ENCODE results near the gene CARMIL1. TPM values are rescaled to one million over a fixed set of nuclear protein-coding genes. Genes with fewer than 3 reads are reported as not detected.

CARMIL1 gene
- total RNA-seq, 2 donors from 2014 or later: 28.7 to 31.6 TPM

DNA sequence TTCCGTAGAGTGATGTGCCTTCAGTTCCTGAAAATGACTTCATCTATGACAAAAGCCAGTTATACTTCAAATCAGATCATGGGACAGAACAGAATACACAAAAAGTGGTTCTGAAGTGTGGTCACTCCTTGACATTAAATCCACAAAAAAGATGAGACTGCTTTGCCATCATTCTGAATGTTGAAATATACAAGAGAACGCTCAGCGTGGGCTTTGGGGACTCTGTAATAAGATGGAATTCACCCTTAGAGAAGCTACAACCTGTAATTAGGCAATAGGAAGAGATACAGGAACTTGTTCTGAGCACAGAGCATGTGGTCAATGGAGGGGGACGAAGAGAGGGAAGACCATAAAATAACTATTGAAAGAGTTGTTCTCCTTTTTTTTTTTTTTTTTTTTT is 184.3 kb downstream of the CARMIL1 start:
- peaks cover 4% of the 10 kb centered on the region for H3K36me3 Mint-ChIP-seq (ENCODE audit: low read depth)
- WGBS, 2 experiments (ENCODE audit: insufficient coverage in 1 of 2, insufficient read length in 1 of 2): 96 to 100% methylated on average over 2 to 4 of the region's 4 CpGs
- DNase-seq: no peak
- Histone ChIP-seq H3K27me3 (ENCODE audit: control insufficient read depth, insufficient read depth, low read length, poor library complexity, severe bottlenecking) (no peaks in the 10 kb centered on the region), H3K36me3 (ENCODE audit: control insufficient read depth, insufficient read depth, low read length) (no peaks in the 10 kb centered on the region), H3K9ac (ENCODE audit: extremely low read depth, low read length, poor library complexity, severe bottlenecking) (no peak overlapping the region), H3K4me1 (ENCODE audit: control insufficient read depth, insufficient read depth, low read length) (peaks cover 3% of the 10 kb centered on the region), H3K4me3 (ENCODE audit: low read length) (no peak overlapping the region), H3K9me3 (ENCODE audit: control insufficient read depth, low read length) (no peaks in the 10 kb centered on the region), H3K27ac (ENCODE audit: low read depth, low read length) (no peak overlapping the region)
- TF ChIP-seq, protein P1, sequence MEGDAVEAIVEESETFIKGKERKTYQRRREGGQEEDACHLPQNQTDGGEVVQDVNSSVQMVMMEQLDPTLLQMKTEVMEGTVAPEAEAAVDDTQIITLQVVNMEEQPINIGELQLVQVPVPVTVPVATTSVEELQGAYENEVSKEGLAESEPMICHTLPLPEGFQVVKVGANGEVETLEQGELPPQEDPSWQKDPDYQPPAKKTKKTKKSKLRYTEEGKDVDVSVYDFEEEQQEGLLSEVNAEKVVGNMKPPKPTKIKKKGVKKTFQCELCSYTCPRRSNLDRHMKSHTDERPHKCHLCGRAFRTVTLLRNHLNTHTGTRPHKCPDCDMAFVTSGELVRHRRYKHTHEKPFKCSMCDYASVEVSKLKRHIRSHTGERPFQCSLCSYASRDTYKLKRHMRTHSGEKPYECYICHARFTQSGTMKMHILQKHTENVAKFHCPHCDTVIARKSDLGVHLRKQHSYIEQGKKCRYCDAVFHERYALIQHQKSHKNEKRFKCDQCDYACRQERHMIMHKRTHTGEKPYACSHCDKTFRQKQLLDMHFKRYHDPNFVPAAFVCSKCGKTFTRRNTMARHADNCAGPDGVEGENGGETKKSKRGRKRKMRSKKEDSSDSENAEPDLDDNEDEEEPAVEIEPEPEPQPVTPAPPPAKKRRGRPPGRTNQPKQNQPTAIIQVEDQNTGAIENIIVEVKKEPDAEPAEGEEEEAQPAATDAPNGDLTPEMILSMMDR (conservative IDR thresholded peaks at IDR 0.05): no peak
- H3K9me3 Mint-ChIP-seq: no peaks in the 10 kb centered on the region
- H3K4me1 Mint-ChIP-seq: peaks cover 26% of the 10 kb centered on the region
- H3K4me3 Mint-ChIP-seq: no peak overlapping the region
- no peak overlapping the region for H3K27ac Mint-ChIP-seq
- no peaks in the 10 kb centered on the region for H3K27me3 Mint-ChIP-seq (ENCODE audit: insufficient read depth)

DNA sequence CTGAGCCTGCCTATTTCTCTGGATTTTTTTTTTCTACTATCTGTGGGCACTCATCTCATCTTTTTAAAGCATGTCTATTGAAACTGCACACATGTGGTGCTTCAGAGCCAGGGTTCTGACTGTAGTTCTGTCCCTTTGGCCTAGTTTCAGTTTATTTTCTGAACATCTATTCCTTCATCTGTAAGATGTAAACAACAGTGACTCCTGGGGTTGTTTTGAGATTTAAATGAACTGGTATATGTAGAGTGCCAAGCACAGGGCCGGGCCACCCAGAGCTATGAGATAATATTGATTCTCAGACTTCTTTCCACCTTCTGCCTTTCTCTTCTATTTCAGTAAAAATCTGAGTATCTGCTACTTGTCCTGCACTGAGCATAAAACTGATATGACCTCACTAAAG is 185.1 kb downstream of the CARMIL1 start:
- peaks cover 26% of the 10 kb centered on the region for H3K4me1 Mint-ChIP-seq
- TF ChIP-seq, protein P1 (conservative IDR thresholded peaks at IDR 0.05): no peak
- Histone ChIP-seq H3K36me3 (ENCODE audit: control insufficient read depth, insufficient read depth, low read length) (no peaks in the 10 kb centered on the region), H3K4me1 (ENCODE audit: control insufficient read depth, insufficient read depth, low read length) (peaks cover 3% of the 10 kb centered on the region), H3K4me3 (ENCODE audit: low read length) (no peak overlapping the region), H3K9ac (ENCODE audit: extremely low read depth, low read length, poor library complexity, severe bottlenecking) (no peak overlapping the region), H3K9me3 (ENCODE audit: control insufficient read depth, low read length) (no peaks in the 10 kb centered on the region), H3K27ac (ENCODE audit: low read depth, low read length) (no peak overlapping the region), H3K27me3 (ENCODE audit: control insufficient read depth, insufficient read depth, low read length, poor library complexity, severe bottlenecking) (no peaks in the 10 kb centered on the region)
- DNase-seq: no peak
- H3K36me3 Mint-ChIP-seq (ENCODE audit: low read depth): peaks cover 4% of the 10 kb centered on the region
- H3K27me3 Mint-ChIP-seq (ENCODE audit: insufficient read depth): no peaks in the 10 kb centered on the region
- H3K9me3 Mint-ChIP-seq: no peaks in the 10 kb centered on the region
- no peak overlapping the region for H3K27ac Mint-ChIP-seq
- 79 to 100% methylated on average over 1 of the region's 1 CpG for WGBS, 2 experiments (ENCODE audit: insufficient coverage in 1 of 2, insufficient read length in 1 of 2)
- no peak overlapping the region for H3K4me3 Mint-ChIP-seq

DNA sequence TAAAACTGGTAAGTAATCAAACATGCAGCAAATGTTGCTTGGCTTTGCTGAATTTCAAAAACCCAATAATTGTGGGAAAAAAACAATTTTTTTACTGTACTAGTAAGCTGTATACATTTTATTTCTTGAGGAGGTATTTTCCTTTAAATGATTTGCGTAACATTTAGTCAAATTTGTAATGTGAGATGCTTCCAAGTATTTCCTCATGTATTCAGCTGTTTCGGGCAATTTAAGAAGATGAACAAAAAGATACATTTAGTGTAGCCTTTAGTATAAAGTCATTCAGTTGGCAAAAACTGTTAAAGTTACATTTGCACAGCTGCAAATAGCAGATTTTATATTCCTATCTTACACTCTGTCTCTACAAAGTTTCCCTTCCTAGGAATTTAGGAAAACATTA is 186.8 kb downstream of the CARMIL1 start:
- H3K36me3 Mint-ChIP-seq (ENCODE audit: low read depth): peaks cover 4% of the 10 kb centered on the region
- Histone ChIP-seq H3K4me3 (ENCODE audit: low read length) (no peak overlapping the region), H3K27ac (ENCODE audit: low read depth, low read length) (no peak overlapping the region), H3K36me3 (ENCODE audit: control insufficient read depth, insufficient read depth, low read length) (no peaks in the 10 kb centered on the region), H3K4me1 (ENCODE audit: control insufficient read depth, insufficient read depth, low read length) (peaks cover 2% of the 10 kb centered on the region), H3K27me3 (ENCODE audit: control insufficient read depth, insufficient read depth, low read length, poor library complexity, severe bottlenecking) (no peaks in the 10 kb centered on the region), H3K9me3 (ENCODE audit: control insufficient read depth, low read length) (no peaks in the 10 kb centered on the region), H3K9ac (ENCODE audit: extremely low read depth, low read length, poor library complexity, severe bottlenecking) (no peak overlapping the region)
- no peak for DNase-seq
- H3K4me1 Mint-ChIP-seq: peaks cover 24% of the 10 kb centered on the region
- H3K9me3 Mint-ChIP-seq: no peaks in the 10 kb centered on the region
- H3K27me3 Mint-ChIP-seq (ENCODE audit: insufficient read depth): no peaks in the 10 kb centered on the region
- no peak overlapping the region for H3K27ac Mint-ChIP-seq
- TF ChIP-seq, protein P1 (conservative IDR thresholded peaks at IDR 0.05): no peak
- WGBS, 2 experiments (ENCODE audit: insufficient coverage in 1 of 2, insufficient read length in 1 of 2): 90 to 95% methylated on average over 1 to 2 of the region's 2 CpGs
- no peak overlapping the region for H3K4me3 Mint-ChIP-seq

Data from endodermal cell (in vitro differentiated cells).